Occipital lobe (tissue), 2 donors: ENCODE results near the gene MCC. TPM values are rescaled to one million over a fixed set of nuclear protein-coding genes. Genes with fewer than 3 reads are reported as not detected.

ENCODE experiments used
- DNase-seq: peaks from one replicate; lab custom pipeline; 2025; lab: John Stamatoyannopoulos, UW
- total RNA-seq: library from RNA; depleted of rRNA; stranded (reverse); fragments of >200 nt; gene quantifications from one replicate; pipeline ENCODE4 v1.2.3, GENCODE V29; 2014

The MCC gene
- total RNA-seq, 1 donor from 2014 or later, result 15.8 TPM

- no peak for DNase-seq
These were observed 372.3 kb downstream of the MCC start for GRCh38 chr5:113115956-113116355.

DNA sequence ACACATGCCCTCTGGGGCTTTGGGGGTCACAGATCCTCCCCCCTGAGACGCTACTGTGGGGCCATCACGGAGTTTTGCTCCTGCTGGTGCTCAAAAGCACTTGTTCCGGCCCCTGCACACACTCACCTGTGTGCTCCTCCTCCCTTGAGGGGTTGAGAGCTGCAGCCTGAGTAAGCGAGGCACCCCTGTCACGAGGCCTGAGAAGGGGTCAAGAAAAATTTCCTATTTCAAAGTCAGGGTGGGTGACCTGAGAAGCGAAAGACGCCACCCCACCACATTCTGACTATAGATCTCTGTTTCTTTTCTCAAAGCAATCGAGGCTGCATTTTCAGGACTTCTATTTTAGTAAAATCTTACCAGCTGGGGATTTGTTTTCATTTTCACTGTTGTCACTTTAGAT lies 373.2 kb downstream of the MCC start:
- no peak for DNase-seq

DNA sequence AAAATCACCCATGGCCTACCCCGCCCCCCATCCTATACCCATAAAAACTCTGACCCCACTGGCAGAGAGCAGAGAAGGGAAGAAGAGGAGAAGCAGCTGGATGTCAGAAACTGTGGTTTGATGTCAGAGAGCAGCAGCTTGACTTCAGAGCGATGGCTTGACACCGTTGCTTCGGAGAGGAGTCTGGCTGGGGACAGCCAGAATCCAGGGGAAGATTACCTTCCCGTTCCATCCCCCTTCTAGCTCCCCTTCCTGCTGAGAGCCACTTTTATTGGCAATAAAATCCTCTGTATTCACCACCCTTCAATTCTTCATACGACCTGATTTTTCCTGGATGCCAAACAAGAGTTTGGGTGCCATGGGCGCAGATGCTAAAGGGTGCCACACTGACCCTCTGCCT lies 373.7 kb downstream of the MCC start:
- no peak for DNase-seq

DNA sequence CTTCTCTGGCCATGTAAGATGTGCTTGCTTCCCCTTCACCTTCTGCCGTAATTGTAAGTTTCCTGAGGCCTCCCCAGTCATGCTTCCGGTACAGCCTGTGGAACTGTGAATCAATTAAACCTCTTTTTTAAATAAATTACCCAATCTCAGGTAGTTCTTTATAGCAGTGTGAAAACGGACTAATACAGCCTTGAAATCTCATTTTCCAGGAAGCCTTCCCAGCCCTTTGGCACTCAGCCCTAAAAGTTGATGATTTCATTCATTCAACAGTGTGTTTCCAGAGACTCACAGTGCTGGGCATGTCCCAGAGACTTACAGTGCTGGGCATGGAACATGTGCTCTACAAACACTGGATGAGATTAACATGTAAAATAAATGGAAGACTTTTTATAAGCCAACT lies 375.8 kb downstream of the MCC start:
- DNase-seq, result no peak

DNA sequence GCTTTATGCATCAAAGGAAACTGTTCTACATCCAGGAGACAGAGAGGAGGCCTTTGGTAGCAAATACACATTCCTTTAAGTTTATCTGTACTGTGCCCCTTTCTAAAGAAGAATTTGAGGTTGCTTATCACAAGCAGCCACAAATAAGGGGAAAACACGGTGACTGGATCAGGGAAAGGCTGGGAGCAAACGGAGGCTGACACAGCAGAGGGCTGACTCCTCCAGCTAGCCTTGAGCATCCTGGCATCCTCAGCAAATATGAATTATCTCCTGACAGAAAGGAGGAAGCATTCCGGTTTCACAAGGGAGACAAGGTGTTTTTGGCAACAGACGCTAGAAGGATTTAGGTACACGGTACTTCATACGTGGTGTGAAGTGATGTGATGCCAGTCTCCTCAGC lies 378.1 kb downstream of the MCC start:
- DNase-seq, result no peak

GRCh38 chr5:113109344-113109743 lies 378.9 kb downstream of the MCC start:
- DNase-seq, result no peak

GRCh38 chr5:113108485-113108884 lies 379.8 kb downstream of the MCC start:
- DNase-seq, result no peak

- no peak for DNase-seq
These were observed 381.4 kb downstream of the MCC start for GRCh38 chr5:113106821-113107220.

- no peak for DNase-seq
These were observed 382.5 kb downstream of the MCC start for GRCh38 chr5:113105693-113106280.

GRCh38 chr5:113103330-113103729 lies 384.9 kb downstream of the MCC start:
- no peak for DNase-seq

DNA sequence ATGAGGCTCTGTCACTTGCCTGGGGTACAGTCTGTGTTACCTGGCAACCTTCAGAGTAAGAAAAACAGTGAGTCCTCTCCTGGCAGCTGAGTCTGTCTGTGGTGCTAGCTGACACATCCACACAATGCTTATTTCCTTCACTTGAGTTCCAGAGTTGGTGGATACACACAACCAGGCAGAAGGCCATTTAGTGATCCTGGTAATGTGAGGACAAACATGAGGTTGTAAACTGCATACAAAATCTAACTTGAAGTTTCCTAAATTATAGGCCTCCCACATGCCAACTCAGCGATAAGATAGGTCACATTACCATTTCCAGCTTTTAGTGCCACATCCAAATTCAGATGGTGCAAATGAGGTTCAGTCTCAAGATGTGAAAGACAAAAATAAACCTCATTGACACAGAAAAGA lies 386.1 kb downstream of the MCC start:
- no peak for DNase-seq

GRCh38 chr5:113100981-113101380 lies 387.3 kb downstream of the MCC start:
- no peak for DNase-seq

GRCh38 chr5:113099822-113100221 lies 388.4 kb downstream of the MCC start:
- no peak for DNase-seq

DNA sequence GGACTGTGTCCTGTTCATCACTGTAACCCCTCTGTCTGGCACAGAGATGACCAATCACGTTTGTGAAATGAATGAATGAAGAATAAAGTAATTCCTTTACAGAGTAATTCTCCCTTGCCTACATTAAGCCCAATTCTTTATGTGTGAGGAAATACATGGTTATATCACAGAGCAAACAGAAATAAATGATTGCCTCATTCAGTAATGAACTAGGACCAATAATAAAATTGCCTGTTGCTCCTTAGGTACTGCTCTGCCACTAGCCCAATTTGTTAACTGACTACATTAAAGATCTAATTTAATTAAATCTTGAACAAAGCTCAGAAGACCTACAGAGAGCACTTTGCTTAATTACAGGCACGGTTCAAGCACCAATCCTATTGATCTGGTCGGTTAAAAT lies 389.9 kb downstream of the MCC start:
- no peak for DNase-seq

DNA sequence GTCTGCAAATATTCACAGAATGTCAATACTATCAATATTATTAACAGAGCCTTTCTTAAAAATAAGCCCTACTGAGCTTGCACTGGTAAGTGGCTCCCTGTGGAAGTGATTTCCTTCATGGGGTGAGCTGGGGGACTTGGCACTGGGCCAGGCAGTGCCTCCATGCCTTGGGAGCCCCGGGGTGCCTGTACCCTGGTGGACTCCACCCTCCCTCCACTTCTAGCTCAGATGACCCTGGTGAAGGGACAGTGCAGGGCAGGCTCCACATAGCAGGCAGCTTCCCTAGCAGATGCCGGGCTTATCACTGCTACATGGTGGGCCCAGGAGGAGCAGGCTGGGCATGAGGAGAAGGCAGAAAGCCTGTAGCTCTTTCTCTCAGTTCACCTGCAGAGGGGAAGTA lies 392.4 kb downstream of the MCC start:
- DNase-seq, result no peak

DNA sequence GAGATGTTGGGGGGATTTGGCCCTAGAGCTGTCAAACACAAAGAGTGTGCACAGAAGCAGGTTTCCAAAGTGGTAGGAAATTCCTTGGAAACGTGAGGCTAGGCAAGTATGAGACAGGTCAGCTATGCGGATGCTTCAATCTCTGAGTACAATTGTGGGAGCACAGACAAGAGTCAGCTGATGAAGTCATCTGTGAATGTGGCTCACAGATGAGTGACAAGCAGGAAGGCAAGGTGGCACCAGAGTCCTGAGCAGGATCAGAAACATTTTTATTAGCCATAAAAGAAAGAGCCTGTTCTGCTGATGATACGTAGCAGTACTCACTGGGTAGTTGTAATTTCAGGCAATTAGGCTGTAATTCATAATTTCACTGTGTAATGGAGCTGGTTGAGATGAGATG lies 394.7 kb downstream of the MCC start:
- DNase-seq, result no peak

- no peak for DNase-seq
These were observed 395.6 kb downstream of the MCC start for GRCh38 chr5:113092683-113093082.

DNA sequence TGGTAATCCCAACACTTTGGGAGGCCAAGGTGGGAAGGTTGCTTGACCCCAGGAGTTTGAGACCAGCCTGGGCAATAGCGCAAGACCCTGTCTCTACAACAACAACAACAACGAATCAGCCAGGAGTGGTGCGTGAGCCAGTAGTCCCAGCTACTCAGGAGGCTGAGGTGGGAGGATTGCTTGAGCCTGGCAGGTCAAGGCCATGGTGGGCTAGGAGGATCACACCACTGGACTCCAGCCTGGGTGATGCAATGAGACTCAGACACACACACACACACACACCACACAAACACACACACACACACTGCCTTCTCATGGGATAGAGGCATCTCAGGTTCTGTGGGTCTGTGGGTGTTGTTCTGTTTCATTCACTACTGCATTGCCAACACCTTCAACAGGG lies 396.6 kb downstream of the MCC start:
- no peak for DNase-seq

DNA sequence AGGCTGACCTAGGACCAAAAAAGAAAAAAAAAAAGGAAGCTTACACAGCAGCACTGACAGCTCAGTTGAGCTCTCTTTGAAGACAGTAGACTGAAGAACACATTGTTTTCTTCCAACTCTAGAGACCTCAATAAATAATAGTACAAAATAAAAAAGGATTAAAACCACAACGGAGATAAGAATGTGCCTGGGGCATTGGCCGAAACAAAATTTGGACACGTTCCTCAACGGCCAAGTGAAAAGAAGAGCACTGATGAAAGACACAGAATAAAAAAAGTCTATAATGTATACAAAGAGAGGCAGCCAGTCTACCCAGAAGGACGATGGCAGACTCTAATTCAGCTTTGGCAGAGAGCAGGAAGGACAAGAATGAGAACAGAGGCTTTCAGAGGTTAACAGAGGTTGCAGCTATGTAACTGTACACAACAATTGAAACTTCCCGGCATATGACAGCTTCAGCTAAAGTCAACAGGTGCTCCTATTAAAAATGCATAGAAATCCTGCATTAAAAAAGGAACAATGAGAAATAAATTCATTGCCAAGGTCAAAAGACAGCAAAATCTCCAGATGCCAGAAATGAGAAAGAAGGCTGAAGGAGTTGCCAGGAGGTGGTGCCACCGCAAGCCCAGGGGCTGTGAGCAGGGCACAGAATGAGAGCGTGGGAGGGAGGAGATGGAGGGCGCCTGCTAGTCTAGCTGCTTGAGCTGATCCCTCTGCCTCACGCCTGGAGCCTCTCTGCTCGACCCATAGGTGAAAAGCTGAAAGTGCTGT lies 397.7 kb downstream of the MCC start:
- no peak for DNase-seq

DNA sequence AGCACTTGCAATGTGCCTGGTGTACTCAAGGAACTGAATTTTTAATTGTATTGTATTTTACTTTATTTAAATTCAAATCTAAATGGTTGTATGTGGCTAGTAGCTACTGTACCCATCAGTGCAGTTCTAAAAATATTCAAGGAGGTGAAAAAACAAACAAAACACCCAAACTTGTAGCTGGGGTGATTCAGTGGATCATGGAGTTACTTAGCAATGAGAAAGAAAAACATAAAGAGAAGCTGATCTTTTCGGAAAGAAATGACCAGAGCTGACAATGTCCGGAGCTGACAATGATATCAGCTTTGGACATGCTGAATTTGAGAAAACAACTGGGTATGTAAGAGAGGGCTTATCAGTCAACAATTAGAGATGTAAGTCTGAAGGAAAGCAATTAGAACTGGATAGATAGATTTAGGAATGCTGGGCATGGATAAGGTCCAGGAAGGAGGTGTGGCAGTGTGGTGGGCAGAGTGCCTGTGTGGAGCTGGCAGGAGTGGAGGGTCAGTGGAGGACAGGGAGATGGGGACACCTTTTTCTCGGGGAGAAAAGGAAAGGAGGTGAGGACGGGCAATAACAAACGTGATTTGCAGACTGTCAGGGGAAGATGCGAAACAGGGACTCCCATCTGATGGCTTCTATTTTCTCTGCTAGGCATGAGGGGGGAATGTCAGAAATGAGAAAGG lies 398.5 kb downstream of the MCC start:
- DNase-seq, result no peak

- no peak for DNase-seq
These were observed 400.2 kb downstream of the MCC start for GRCh38 chr5:113087976-113088514.

DNA sequence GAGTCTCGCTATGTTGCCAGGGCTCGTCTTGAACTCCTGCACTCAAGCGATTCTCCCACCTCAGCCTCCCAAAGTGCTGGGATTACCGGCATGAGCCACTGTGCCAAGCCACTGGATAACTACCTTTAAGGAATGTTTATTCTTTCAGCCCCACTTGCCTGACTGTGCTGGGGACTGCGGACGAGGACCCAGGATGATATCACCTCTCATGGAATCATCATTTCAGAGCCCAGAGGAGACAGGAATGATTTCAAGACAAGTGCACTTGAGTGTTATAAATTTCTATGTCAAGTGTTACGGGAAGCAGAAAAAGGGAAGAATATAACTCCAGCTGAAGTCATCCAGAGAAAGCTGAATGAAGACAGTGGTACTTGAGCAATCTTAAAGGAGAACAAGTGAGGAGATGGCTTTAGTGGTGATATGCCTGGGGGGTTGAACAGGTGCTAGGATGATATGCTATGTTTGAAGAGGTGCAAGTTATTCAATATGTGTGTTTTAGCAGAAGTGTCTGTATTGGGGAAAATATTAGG lies 402.3 kb downstream of the MCC start:
- DNase-seq, result no peak

- DNase-seq, result no peak
These were observed 403.2 kb downstream of the MCC start for GRCh38 chr5:113085084-113085414.
